ENCODE results near the gene LAMTOR4.

DNA sequence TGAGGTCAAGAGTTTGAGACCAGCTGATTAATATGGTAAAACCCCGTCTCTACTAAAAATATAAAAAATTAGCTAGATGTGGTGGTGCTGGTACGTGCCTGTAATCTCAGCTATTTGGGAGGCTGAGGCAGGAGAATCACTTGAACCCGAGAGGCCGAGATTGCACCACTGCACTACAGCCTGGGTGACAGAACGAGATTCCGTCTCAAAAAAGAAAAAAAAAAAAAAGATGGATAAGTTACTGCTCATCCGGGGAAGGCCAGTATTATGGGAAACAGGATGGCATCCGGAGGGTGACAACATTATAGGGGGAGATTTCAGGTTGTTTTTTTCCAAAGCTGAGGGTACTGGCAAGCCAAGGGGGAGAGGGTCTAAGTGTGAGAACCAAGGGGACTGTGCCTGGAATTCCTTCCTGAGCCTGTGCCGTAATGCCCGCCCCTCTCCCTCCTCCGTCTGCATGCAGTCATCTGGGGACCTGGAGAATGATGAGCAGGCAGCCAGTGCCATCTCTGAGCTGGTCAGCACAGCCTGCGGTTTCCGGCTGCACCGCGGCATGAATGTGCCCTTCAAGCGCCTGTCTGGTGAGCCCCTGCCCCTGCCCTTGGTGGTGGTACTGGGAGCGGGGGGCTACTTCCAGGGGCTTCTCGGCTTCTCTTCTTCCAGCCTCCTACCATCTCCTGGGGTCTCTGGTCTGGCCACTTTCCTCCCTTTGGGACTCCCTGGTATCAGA lies 4.4 kb downstream of the LAMTOR4 start:
- TF ChIP-seq POLR2A (IDR thresholded peaks at IDR 0.05): no peak
- TF ChIP-seq, protein P1, sequence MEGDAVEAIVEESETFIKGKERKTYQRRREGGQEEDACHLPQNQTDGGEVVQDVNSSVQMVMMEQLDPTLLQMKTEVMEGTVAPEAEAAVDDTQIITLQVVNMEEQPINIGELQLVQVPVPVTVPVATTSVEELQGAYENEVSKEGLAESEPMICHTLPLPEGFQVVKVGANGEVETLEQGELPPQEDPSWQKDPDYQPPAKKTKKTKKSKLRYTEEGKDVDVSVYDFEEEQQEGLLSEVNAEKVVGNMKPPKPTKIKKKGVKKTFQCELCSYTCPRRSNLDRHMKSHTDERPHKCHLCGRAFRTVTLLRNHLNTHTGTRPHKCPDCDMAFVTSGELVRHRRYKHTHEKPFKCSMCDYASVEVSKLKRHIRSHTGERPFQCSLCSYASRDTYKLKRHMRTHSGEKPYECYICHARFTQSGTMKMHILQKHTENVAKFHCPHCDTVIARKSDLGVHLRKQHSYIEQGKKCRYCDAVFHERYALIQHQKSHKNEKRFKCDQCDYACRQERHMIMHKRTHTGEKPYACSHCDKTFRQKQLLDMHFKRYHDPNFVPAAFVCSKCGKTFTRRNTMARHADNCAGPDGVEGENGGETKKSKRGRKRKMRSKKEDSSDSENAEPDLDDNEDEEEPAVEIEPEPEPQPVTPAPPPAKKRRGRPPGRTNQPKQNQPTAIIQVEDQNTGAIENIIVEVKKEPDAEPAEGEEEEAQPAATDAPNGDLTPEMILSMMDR (IDR thresholded peaks at IDR 0.05): no peak
